ENCODE measurements around the gene PTPRR.

GRCh38 chr12:70908978-70909377 lies 11.6 kb downstream of the PTPRR start:
- TF ChIP-seq CTCF (IDR thresholded peaks at IDR 0.05) (no peak), TAF1 (IDR thresholded peaks at IDR 0.05; ENCODE audit: borderline replicate concordance, low read depth, low read length) (no peak), GATA2 (CRISPR knock-in tag; IDR thresholded peaks at IDR 0.05) (no peak), YY1 (IDR thresholded peaks at IDR 0.05; ENCODE audit: low read depth) (no peak), POLR2AphosphoS5 (IDR thresholded peaks at IDR 0.05; ENCODE audit: low read depth, low read length) (no peak), RAD21 (IDR thresholded peaks at IDR 0.05; ENCODE audit: low read length) (no peak), NRF1 (IDR thresholded peaks at IDR 0.05; ENCODE audit: low read depth, low read length) (no peak), RFX5 (IDR thresholded peaks at IDR 0.05; ENCODE audit: low read length) (no peak)
